ENCODE results near the gene WDR55. TPM values are rescaled to one million over a fixed set of nuclear protein-coding genes. Genes with fewer than 3 reads are reported as not detected.
A peak's percentile ranks its signal among the peaks of the same experiment; 100 is the strongest.

The WDR55 gene
- total and polyA plus RNA-seq, 10 of the 15 experiments (the other 5 are each of a cell fraction or from before 2014, with no cell fraction given) = 3.4 to 27.8 (median 20.3) TPM

DNA sequence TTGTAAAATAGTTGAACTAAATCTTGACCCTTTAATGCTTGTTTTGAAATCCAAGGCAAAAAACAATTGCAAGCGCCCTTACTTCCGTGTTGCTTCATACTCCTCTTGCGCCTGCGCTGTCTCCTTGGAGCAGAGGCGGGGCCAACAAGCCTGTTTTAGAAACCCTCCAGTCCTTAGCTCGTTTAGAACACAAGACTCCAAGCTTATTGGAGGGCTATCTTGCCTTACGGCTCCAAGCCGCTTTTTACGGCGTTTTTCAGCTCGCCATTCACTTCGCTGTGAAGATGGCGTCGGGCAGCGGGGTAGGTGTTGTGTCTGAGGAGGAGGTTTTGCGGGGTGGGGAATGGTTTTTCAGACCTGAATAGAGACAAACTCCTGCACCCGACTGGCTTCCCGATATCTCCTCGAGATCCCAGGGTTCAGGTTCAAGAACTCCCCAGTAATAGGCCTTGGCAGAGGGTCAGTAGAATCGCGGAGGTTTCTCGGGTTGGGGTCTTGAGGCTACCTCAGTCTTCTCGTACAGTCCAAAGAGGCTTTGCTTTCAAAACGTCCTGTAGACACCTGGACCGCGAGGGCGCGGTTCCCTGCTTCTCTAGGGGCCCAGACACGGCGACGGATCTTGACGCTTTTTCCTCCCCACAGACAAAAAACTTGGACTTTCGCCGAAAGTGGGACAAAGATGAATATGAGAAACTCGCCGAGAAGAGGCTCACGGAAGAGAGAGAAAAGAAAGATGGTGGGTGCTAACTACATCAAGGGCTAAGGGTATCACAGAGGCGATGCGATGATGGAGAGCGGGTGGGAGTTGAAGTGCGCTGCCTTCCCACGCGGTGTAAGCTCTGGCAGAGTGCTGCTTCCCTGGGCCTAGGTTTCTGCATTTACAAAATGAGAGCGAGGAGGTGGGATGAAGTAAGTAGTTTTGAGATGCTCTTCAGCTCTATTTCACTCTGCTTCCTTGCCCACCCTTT is 35.8 kb downstream of the WDR55 start, which contains the start of gene ZMAT2 (continued):
- TF ChIP-seq SPI1 (IDR thresholded peaks at IDR 0.05; ENCODE audit: borderline replicate concordance, insufficient read depth, low read depth, low read length) = no peak
- TF ChIP-seq ZBTB11 (CRISPR knock-in tag; IDR thresholded peaks at IDR 0.05) = no peak
- TF ChIP-seq BMI1 (IDR thresholded peaks at IDR 0.05; ENCODE audit: borderline replicate concordance) = peak; percentile 78; the same call in 1 of the 2 replicates
- TF ChIP-seq TCF3 (IDR thresholded peaks at IDR 0.05; ENCODE audit: borderline replicate concordance, insufficient read depth, low read depth, low read length) = no peak
- TF ChIP-seq MYC (IDR thresholded peaks at IDR 0.05; ENCODE audit: insufficient read depth, insufficient read length, insufficient replicate concordance, low read length, severe bottlenecking) = no peak
- TF ChIP-seq SMARCA5 (IDR thresholded peaks at IDR 0.05) = no peak
- TF ChIP-seq, protein P1, sequence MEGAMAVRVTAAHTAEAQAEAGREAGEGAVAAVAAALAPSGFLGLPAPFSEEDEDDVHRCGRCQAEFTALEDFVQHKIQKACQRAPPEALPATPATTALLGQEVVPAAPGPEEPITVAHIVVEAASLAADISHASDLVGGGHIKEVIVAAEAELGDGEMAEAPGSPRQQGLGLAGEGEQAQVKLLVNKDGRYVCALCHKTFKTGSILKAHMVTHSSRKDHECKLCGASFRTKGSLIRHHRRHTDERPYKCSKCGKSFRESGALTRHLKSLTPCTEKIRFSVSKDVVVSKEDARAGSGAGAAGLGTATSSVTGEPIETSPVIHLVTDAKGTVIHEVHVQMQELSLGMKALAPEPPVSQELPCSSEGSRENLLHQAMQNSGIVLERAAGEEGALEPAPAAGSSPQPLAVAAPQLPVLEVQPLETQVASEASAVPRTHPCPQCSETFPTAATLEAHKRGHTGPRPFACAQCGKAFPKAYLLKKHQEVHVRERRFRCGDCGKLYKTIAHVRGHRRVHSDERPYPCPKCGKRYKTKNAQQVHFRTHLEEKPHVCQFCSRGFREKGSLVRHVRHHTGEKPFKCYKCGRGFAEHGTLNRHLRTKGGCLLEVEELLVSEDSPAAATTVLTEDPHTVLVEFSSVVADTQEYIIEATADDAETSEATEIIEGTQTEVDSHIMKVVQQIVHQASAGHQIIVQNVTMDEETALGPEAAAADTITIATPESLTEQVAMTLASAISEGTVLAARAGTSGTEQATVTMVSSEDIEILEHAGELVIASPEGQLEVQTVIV (IDR thresholded peaks at IDR 0.05; ENCODE audit: borderline replicate concordance, partially characterized antibody) = peak; percentile 100
- no peak for TF ChIP-seq MYB (IDR thresholded peaks at IDR 0.05; ENCODE audit: borderline replicate concordance, low read depth, low read length)
- no peak for TF ChIP-seq JUNB (IDR thresholded peaks at IDR 0.05)
- no peak for TF ChIP-seq IRF4 (IDR thresholded peaks at IDR 0.05; ENCODE audit: low read depth, low read length)
- TF ChIP-seq, protein P2, sequence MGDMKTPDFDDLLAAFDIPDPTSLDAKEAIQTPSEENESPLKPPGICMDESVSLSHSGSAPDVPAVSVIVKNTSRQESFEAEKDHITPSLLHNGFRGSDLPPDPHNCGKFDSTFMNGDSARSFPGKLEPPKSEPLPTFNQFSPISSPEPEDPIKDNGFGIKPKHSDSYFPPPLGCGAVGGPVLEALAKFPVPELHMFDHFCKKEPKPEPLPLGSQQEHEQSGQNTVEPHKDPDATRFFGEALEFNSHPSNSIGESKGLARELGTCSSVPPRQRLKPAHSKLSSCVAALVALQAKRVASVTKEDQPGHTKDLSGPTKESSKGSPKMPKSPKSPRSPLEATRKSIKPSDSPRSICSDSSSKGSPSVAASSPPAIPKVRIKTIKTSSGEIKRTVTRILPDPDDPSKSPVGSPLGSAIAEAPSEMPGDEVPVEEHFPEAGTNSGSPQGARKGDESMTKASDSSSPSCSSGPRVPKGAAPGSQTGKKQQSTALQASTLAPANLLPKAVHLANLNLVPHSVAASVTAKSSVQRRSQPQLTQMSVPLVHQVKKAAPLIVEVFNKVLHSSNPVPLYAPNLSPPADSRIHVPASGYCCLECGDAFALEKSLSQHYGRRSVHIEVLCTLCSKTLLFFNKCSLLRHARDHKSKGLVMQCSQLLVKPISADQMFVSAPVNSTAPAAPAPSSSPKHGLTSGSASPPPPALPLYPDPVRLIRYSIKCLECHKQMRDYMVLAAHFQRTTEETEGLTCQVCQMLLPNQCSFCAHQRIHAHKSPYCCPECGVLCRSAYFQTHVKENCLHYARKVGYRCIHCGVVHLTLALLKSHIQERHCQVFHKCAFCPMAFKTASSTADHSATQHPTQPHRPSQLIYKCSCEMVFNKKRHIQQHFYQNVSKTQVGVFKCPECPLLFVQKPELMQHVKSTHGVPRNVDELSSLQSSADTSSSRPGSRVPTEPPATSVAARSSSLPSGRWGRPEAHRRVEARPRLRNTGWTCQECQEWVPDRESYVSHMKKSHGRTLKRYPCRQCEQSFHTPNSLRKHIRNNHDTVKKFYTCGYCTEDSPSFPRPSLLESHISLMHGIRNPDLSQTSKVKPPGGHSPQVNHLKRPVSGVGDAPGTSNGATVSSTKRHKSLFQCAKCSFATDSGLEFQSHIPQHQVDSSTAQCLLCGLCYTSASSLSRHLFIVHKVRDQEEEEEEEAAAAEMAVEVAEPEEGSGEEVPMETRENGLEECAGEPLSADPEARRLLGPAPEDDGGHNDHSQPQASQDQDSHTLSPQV (IDR thresholded peaks at IDR 0.05) = no peak

Data from GM12878 (cell line).